GM12878 (cell line): ENCODE data around the gene GRIK2. TPM values are rescaled to one million over a fixed set of nuclear protein-coding genes. Genes with fewer than 3 reads are reported as not detected.
"Not testable (repeated sequence)": the region's sequence is repeated elsewhere in the genome, so short reads cannot be mapped to it uniquely, and the experiment has no call there.

Source experiments
- ATAC-seq: fragments of 200-7000 bp; cut with Tn5 transposase; 3 replicates; pipeline ENCODE4 v1.9.1; 2020; ENCODE audit warnings: mild to moderate bottlenecking, moderate library complexity
- BruUV-seq: library from RNA; stranded (reverse); fragments of 400-500 nt; replicated peaks from 2 replicates; lab custom pipeline; 2021; lab: Mats Ljungman, UMichigan
- CTCF ChIA-PET: fragments of 300-600 bp; sonication (Branson Sonifier 250); formaldehyde crosslinking; extraction: SDS; loops from one replicate; lab custom pipeline; 2021; ENCODE audit warnings: inconsistent platforms; lab: Yijun Ruan, JAX
- POLR2A ChIA-PET: fragments of 350-600 bp; formaldehyde crosslinking; extraction: SDS; loops from one replicate; lab custom pipeline; 2021; ENCODE audit warnings: inconsistent platforms; lab: Charles Lee
- RAD21 ChIA-PET: fragments of 300-600 bp; sonication (Branson Sonifier 250); formaldehyde crosslinking; loops from one replicate; lab custom pipeline; 2023; ENCODE audit warnings: antibody characterized with exemption; ENCODE audit not compliant: unreplicated experiment; lab: Charles Lee
- SMC1A ChIA-PET: fragments of 300-600 bp; sonication (Branson Sonifier 250); formaldehyde crosslinking; loops from one replicate; lab custom pipeline; 2023; ENCODE audit not compliant: unreplicated experiment, uncharacterized antibody; lab: Charles Lee
- DNase-seq: peaks from one replicate; pipeline ENCODE4 v3.0.0-alpha.2; 2011; ENCODE audit warnings: low read depth, low spot score
- FAIRE-seq: peaks from 3 replicates; lab custom pipeline; 2011; peaks lifted over from hg19 to GRCh38; lab: Jason Lieb, UNC
- H2AFZ ChIP-seq: 2 replicates; pipeline ENCODE4 v1.6.0; 2011; ENCODE audit warnings: low read depth, low read length, control low read depth; ENCODE audit not compliant: control insufficient read depth
- H3K27ac ChIP-seq: 2 replicates; pipeline ENCODE4 v1.5.1; 2011; ENCODE audit warnings: control low read depth; ENCODE audit not compliant: control insufficient read depth, insufficient read depth
- H3K27me3 ChIP-seq, 2 experiments: replicated peaks in 1 of 2; 2 replicates each; pipeline versions ENCODE4 v1.6.0 to v1.6.1; 2011; ENCODE audit warnings: low read length in 1 of 2; ENCODE audit not compliant: control insufficient read depth in 2 of 2, insufficient read depth in 2 of 2
- H3K36me3 ChIP-seq, 2 experiments: 2 replicates each; pipeline ENCODE4 v1.5.1; 2011; ENCODE audit warnings: low read length in 1 of 2; ENCODE audit not compliant: control insufficient read depth in 2 of 2, insufficient read depth in 2 of 2
- H3K4me1 ChIP-seq: 2 replicates; pipeline ENCODE4 v1.6.1; 2011; ENCODE audit warnings: mild to moderate bottlenecking, low read length, moderate library complexity, mixed read lengths; ENCODE audit not compliant: control insufficient read depth, insufficient read depth
- H3K4me2 ChIP-seq: 2 replicates; pipeline ENCODE4 v1.6.0; 2011; ENCODE audit warnings: control low read depth; ENCODE audit not compliant: control insufficient read depth, insufficient read depth
- H3K4me3 ChIP-seq: fragments of 200-600 bp; sonication (generic); 2 replicates; pipeline ENCODE4 v1.5.1; 2016
- H3K79me2 ChIP-seq: 2 replicates; pipeline ENCODE4 v1.6.0; 2011; ENCODE audit warnings: low read length; ENCODE audit not compliant: control insufficient read depth, insufficient read depth
- H3K9ac ChIP-seq: 2 replicates; pipeline ENCODE4 v1.8.0; 2011; ENCODE audit warnings: low read length, control low read depth, mixed read lengths; ENCODE audit not compliant: control insufficient read depth, insufficient read depth
- H3K9me3 ChIP-seq: replicated peaks from 3 replicates; pipeline ENCODE4 v1.5.1; 2011; ENCODE audit warnings: mild to moderate bottlenecking, low read length; ENCODE audit not compliant: control insufficient read depth, insufficient read depth
- H4K20me1 ChIP-seq: 2 replicates; pipeline ENCODE4 v1.6.0; 2011; ENCODE audit not compliant: control insufficient read depth, insufficient read depth
- ATF2 ChIP-seq: IDR thresholded peaks from 2 replicates; pipeline ENCODE4 v1.6.1; 2012; ENCODE audit warnings: low read length, inconsistent platforms
- CREB1 ChIP-seq: IDR thresholded peaks from 2 replicates; pipeline ENCODE4 v1.6.1; 2012; ENCODE audit warnings: low read depth, mild to moderate bottlenecking, inconsistent platforms
- E4F1 ChIP-seq: fragments of 450-650 bp; IDR thresholded peaks from 2 replicates; pipeline ENCODE4 v1.6.1; 2018; ENCODE audit warnings: borderline replicate concordance, mild to moderate bottlenecking; ENCODE audit not compliant: partially characterized antibody
- ESRRA ChIP-seq: IDR thresholded peaks from 2 replicates; pipeline ENCODE4 v1.6.1; 2012; ENCODE audit warnings: mild to moderate bottlenecking, low read length, improper control_type of control experiment
- HCFC1 ChIP-seq: fragments of 150-350 bp; IDR thresholded peaks from 2 replicates; pipeline ENCODE4 v1.6.1; 2014; ENCODE audit warnings: low read length
- JUND ChIP-seq: IDR thresholded peaks from 2 replicates; pipeline ENCODE4 v1.6.1; 2012; ENCODE audit warnings: low read depth, mild to moderate bottlenecking, low read length, improper control_type of control experiment, moderate library complexity
- MTA3 ChIP-seq: IDR thresholded peaks from 2 replicates; pipeline ENCODE4 v1.6.1; 2012; ENCODE audit warnings: low read length, inconsistent platforms, borderline replicate concordance
- POLR2A ChIP-seq: IDR thresholded peaks from 2 replicates; pipeline ENCODE4 v1.6.1; 2011; ENCODE audit warnings: low read depth, mild to moderate bottlenecking, low read length
- POLR2AphosphoS2 ChIP-seq: IDR thresholded peaks from 2 replicates; pipeline ENCODE4 v1.6.1; 2011; ENCODE audit warnings: low read depth, mild to moderate bottlenecking, low read length, improper control_type of control experiment, moderate library complexity
- RB1 ChIP-seq: fragments of 450-650 bp; formaldehyde crosslinking; IDR thresholded peaks from 2 replicates; pipeline ENCODE4 v1.6.1; 2017; ENCODE audit warnings: mild to moderate bottlenecking, borderline replicate concordance
- WRNIP1 ChIP-seq: IDR thresholded peaks from 2 replicates; pipeline ENCODE4 v1.6.1; 2011; ENCODE audit warnings: low read depth, low read length, improper control_type of control experiment, borderline replicate concordance
- ZSCAN29 ChIP-seq: fragments of 450-650 bp; IDR thresholded peaks from 2 replicates; pipeline ENCODE4 v1.6.1; 2017; ENCODE audit warnings: mild to moderate bottlenecking, moderate library complexity
- WGBS: methylation state at CpG from one replicate; pipeline ENCODE4 v1.1.6; 2016; ENCODE audit warnings: low lambda C conversion rate; ENCODE audit not compliant: insufficient replicate concordance, insufficient coverage; ENCODE audit errors: missing lambda C conversion rate; 5-methylcytosine and 5-hydroxymethylcytosine counted together
- in situ Hi-C: fragments of 300-500 bp; cut with MboI; formaldehyde crosslinking; loops from 9 replicates; pipeline ENCODE4 v1.14.3; 2018; ENCODE audit warnings: mixed read lengths
- intact Hi-C: fragments of 100-400 bp; cut with micrococcal nuclease; formaldehyde crosslinking; loops from one replicate; pipeline ENCODE4 v1.14.2; 2022; ENCODE audit not compliant: unreplicated experiment
- polyA plus RNA-seq, 11 experiments: library from polyadenylated mRNA; depleted of rRNA in 4 of 11; unstranded in 6 of 11; stranded (reverse) in 5 of 11; fragments of >200 nt; fragmentation: Nextera tagmentation in 4 of 11; fragmentation: Illumina TruSeq in 1 of 11; extraction: Ambion mirVana in 4 of 11; extraction: Trizol in 1 of 11; gene quantifications; 1 replicate in 1 of 11; 2 replicates in 10 of 11; pipeline versions ENCODE4 v1.2.1 to v1.2.3, GENCODE V29; 2011 to 2016; ENCODE audit warnings: inconsistent platforms in 2 of 11, missing spikeins in 2 of 11, low read depth in 1 of 11
- total RNA-seq, 4 experiments: library from RNA; depleted of rRNA in 3 of 4; stranded (reverse); fragments of >200 nt in 3 of 4; fragmentation: Illumina TruSeq in 1 of 4; extraction: Trizol in 1 of 4; gene quantifications; 2 replicates each; pipeline versions ENCODE4 v1.2.1 to v1.2.3, GENCODE V29; 2013 to 2021
- TF ChIP-seq, protein P1 (sequence below): fragments of 450-650 bp; IDR thresholded peaks from 2 replicates; pipeline ENCODE4 v1.6.1; 2017; ENCODE audit warnings: antibody characterized with exemption, mild to moderate bottlenecking, moderate library complexity

Gene GRIK2
- total and polyA plus RNA-seq, 10 of the 15 experiments (the other 5 are each of a cell fraction or from before 2014, with no cell fraction given): not detected

GRCh38 chr6:101638865-101639264 lies 245.4 kb downstream of the GRIK2 start:
- BruUV-seq, H4K20me1 ChIP-seq, ATAC-seq, CTCF ChIA-PET, POLR2A ChIA-PET, DNase-seq, H3K4me1 ChIP-seq, H3K4me2 ChIP-seq, RAD21 ChIA-PET, H3K4me3 ChIP-seq, SMC1A ChIA-PET, FAIRE-seq, H3K9ac ChIP-seq, H3K9me3 ChIP-seq, H3K27me3 ChIP-seq, H2AFZ ChIP-seq, in situ Hi-C loops, intact Hi-C loops, H3K36me3 ChIP-seq, H3K79me2 ChIP-seq, H3K27ac ChIP-seq: not testable (repeated sequence)
- WGBS: 44% methylated on average over 11 of the region's 11 CpGs

DNA sequence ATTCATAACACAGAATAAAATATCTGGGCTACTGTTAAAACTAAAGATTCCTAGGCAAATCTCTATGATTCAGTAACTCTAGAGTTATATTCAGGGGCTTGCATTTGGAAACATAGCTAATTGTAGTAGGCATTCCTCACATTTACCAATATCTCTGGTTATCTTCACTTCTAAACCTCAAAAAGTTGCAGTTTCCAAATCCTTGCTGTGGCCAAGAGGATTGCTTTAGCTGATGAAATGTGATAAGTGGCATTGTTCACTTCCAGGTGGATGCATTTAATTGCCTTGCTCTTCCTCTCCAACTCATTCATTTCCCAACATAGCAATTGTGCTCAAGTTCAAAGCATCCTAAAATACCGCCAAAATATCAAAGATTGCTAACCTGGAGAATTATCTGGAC lies 246.6 kb downstream of the GRIK2 start:
- intact Hi-C loops: no loop called here
- Histone ChIP-seq H3K9ac (no peak overlapping the region), H3K4me1 (no peaks in the 10 kb centered on the region), H3K79me2 (no peaks in the 10 kb centered on the region), H3K4me3 (no peak overlapping the region), H3K9me3 (no peaks in the 10 kb centered on the region), H3K27me3 (no peaks in the 10 kb centered on the region), H3K36me3 (no peaks in the 10 kb centered on the region), H3K27ac (no peak overlapping the region), H3K4me2 (no peak overlapping the region), H4K20me1 (no peaks in the 10 kb centered on the region), H2AFZ (no peak overlapping the region)
- 0% methylated on average over 1 of the region's 1 CpG for WGBS
- ChIA-PET POLR2A (no interaction called here), CTCF (no interaction called here), SMC1A (no interaction called here), RAD21 (no interaction called here)
- ATAC-seq: no peak
- no peak for DNase-seq
- in situ Hi-C loops: no loop called here
- FAIRE-seq: no peak
- no TSS peak for BruUV-seq
- TF ChIP-seq RB1 (no peak), POLR2A (no peak), ATF2 (no peak), JUND (no peak), MTA3 (no peak), ZSCAN29 (no peak), CREB1 (no peak), WRNIP1 (no peak), E4F1 (no peak), POLR2AphosphoS2 (no peak), ESRRA (no peak), HCFC1 (no peak)
- TF ChIP-seq, protein P1, sequence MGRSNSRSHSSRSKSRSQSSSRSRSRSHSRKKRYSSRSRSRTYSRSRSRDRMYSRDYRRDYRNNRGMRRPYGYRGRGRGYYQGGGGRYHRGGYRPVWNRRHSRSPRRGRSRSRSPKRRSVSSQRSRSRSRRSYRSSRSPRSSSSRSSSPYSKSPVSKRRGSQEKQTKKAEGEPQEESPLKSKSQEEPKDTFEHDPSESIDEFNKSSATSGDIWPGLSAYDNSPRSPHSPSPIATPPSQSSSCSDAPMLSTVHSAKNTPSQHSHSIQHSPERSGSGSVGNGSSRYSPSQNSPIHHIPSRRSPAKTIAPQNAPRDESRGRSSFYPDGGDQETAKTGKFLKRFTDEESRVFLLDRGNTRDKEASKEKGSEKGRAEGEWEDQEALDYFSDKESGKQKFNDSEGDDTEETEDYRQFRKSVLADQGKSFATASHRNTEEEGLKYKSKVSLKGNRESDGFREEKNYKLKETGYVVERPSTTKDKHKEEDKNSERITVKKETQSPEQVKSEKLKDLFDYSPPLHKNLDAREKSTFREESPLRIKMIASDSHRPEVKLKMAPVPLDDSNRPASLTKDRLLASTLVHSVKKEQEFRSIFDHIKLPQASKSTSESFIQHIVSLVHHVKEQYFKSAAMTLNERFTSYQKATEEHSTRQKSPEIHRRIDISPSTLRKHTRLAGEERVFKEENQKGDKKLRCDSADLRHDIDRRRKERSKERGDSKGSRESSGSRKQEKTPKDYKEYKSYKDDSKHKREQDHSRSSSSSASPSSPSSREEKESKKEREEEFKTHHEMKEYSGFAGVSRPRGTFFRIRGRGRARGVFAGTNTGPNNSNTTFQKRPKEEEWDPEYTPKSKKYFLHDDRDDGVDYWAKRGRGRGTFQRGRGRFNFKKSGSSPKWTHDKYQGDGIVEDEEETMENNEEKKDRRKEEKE: no peak
